Adipocyte (in vitro differentiated cells): ENCODE measurements around the gene CXCL17.

Source experiments
- DNase-seq: peaks from one replicate; pipeline ENCODE4 v3.0.0-alpha.2; 2015; ENCODE audit warnings: low read depth
- H3K27me3 ChIP-seq: replicated peaks from 2 replicates; pipeline ENCODE4 v1.7.0; 2013; ENCODE audit warnings: mild to moderate bottlenecking, low read length, moderate library complexity; ENCODE audit not compliant: control insufficient read depth, insufficient read depth
- H3K36me3 ChIP-seq: 2 replicates; pipeline ENCODE4 v1.7.0; 2013; ENCODE audit warnings: low read length, mild to moderate bottlenecking, moderate library complexity; ENCODE audit not compliant: control insufficient read depth, insufficient read depth, severe bottlenecking
- H3K4me1 ChIP-seq: 2 replicates; pipeline ENCODE4 v1.7.0; 2013; ENCODE audit warnings: mild to moderate bottlenecking, low read length, moderate library complexity; ENCODE audit not compliant: control insufficient read depth, insufficient read depth
- H3K4me3 ChIP-seq: 2 replicates; pipeline ENCODE4 v1.7.0; 2013; ENCODE audit warnings: mild to moderate bottlenecking, low read length, moderate library complexity
- H3K9ac ChIP-seq: 2 replicates; pipeline ENCODE4 v1.7.0; 2013; ENCODE audit warnings: mild to moderate bottlenecking, low read length, moderate library complexity
- H3K9me3 ChIP-seq: 2 replicates; pipeline ENCODE4 v1.7.0; 2013; ENCODE audit warnings: mild to moderate bottlenecking, low read length, moderate library complexity; ENCODE audit not compliant: control insufficient read depth

The CXCL17 gene

GRCh38 chr19:42474743-42475142 is 32.0 kb upstream of the CXCL17 start:
- DNase-seq, result no peak
- no peak overlapping the region for H3K9ac ChIP-seq
- H3K9me3 ChIP-seq, result no peaks in the 10 kb centered on the region
- peaks cover 20% of the 10 kb centered on the region for H3K27me3 ChIP-seq
- H3K36me3 ChIP-seq, result no peaks in the 10 kb centered on the region
- peaks cover 22% of the 10 kb centered on the region for H3K4me1 ChIP-seq
- no peak overlapping the region for H3K4me3 ChIP-seq

GRCh38 chr19:42473686-42474085 is 30.9 kb upstream of the CXCL17 start:
- no peak overlapping the region for H3K4me3 ChIP-seq

GRCh38 chr19:42472402-42473147 is 29.8 kb upstream of the CXCL17 start:
- Histone ChIP-seq H3K27me3 (peaks cover 20% of the 10 kb centered on the region), H3K4me1 (peaks cover 35% of the 10 kb centered on the region), H3K9ac (no peak overlapping the region), H3K4me3 (no peak overlapping the region), H3K9me3 (no peaks in the 10 kb centered on the region), H3K36me3 (no peaks in the 10 kb centered on the region)
- no peak for DNase-seq

More at GRCh38 chr19:42473686-42474085, 30.9 kb upstream of the CXCL17 start:
- H3K9ac ChIP-seq, result no peak overlapping the region
- no peak for DNase-seq
- peaks cover 30% of the 10 kb centered on the region for H3K4me1 ChIP-seq
- H3K27me3 ChIP-seq, result peaks cover 20% of the 10 kb centered on the region
- no peaks in the 10 kb centered on the region for H3K36me3 ChIP-seq
- H3K9me3 ChIP-seq, result no peaks in the 10 kb centered on the region

- H3K9me3 ChIP-seq, result no peaks in the 10 kb centered on the region
- peaks cover 44% of the 10 kb centered on the region for H3K4me1 ChIP-seq
- no peak overlapping the region for H3K9ac ChIP-seq
- peak; percentile 41 for DNase-seq
- peaks cover 20% of the 10 kb centered on the region for H3K27me3 ChIP-seq
- no peak overlapping the region for H3K4me3 ChIP-seq
- no peaks in the 10 kb centered on the region for H3K36me3 ChIP-seq
These were observed 29.0 kb upstream of the CXCL17 start for GRCh38 chr19:42471554-42472249.

DNA sequence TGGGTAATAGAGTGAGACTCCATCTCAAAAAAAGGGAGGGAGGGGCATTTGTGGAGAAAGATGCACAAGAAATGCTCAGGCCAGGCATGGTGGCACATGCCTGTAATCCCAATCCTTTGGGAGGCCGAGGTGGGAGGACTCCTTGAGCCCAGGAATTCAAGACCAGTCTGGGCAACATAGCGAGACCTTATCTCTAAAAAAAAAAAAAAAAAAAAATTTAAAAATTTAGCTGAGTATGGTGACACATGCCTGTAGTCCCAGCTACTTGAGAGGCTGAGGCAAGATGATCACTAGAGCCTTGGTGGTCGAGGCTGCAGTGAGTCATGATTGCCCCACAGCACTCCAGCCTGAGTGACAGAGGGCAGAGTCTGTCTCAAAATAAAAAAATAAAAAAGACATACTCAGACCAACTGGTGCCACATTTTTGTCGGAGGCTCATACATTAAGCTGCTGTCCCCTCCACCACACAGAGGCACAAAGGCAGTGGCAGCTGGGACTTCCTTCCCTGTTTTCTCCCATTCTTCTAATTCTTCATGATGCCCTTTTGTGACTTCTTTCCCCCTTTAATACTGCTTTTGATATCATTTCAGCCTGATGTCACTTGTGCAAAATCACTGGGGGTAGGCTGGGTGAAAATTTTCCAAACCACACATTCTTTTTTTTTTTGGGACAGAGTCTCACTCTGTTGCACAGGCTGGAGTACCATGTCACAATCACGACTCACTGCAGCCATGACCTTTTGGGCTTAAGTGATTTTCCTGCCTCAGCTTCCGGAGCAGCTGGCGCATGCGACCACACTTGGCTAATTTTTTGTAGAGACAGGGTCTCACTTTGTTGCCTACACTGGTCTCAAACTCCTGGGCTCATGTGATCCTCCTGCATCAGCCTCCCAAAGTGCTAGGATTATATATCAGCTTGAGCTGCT is 26.8 kb upstream of the CXCL17 start:
- Histone ChIP-seq H3K9ac (no peak overlapping the region), H3K9me3 (no peaks in the 10 kb centered on the region), H3K27me3 (peaks cover 16% of the 10 kb centered on the region), H3K4me3 (no peak overlapping the region), H3K4me1 (peaks cover 49% of the 10 kb centered on the region), H3K36me3 (no peaks in the 10 kb centered on the region)
- DNase-seq, result peak; percentile 36

GRCh38 chr19:42468273-42468796 is 25.6 kb upstream of the CXCL17 start:
- Histone ChIP-seq H3K4me1 (peaks cover 49% of the 10 kb centered on the region), H3K4me3 (no peak overlapping the region), H3K27me3 (peaks cover 12% of the 10 kb centered on the region), H3K9me3 (no peaks in the 10 kb centered on the region), H3K9ac (no peak overlapping the region), H3K36me3 (no peaks in the 10 kb centered on the region)
- DNase-seq, result peak; percentile 82

- H3K36me3 ChIP-seq, result peaks cover under 1% of the 10 kb centered on the region
- no peaks in the 10 kb centered on the region for H3K9me3 ChIP-seq
- peaks cover 44% of the 10 kb centered on the region for H3K4me1 ChIP-seq
- no peak overlapping the region for H3K4me3 ChIP-seq
- H3K27me3 ChIP-seq, result peaks cover 13% of the 10 kb centered on the region
- H3K9ac ChIP-seq, result no peak overlapping the region
- peak; percentile 48 for DNase-seq
These were observed 24.5 kb upstream of the CXCL17 start for GRCh38 chr19:42467183-42467760.

DNA sequence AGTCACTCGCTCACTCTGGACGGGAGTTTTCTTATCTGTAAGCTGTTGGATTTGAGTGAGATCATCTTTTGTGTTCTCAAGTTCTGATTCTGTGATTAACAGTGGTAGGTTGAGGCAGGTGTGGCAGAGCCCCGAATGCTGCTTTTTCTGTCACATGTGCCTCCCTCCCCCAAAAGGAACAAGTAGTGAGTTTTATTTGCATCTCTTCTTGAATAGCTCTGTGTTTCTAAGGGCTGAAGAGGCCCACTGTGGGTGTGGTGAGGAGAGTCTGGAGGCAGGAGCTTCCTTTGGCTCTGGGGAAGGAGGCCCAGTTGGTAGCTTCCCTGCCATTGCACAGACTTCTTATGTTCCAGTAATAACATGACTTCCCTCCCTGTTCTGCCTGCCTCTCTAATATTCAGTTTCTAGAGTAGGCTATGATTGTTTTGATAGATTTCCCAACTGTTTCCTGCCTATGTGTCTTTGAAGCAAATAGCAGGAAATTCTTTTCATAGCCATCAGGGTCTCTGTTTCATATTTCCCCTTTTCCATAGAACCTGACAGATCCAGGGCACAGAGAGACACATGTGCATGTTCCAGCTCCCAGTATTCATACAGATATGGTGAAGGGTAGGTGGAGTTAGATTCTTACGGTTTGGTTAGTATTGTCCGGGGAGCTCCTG is 23.9 kb upstream of the CXCL17 start:
- H3K4me3 ChIP-seq, result no peak overlapping the region
- DNase-seq, result peak; percentile 50
- H3K9ac ChIP-seq, result no peak overlapping the region
- H3K27me3 ChIP-seq, result peaks cover 19% of the 10 kb centered on the region
- peaks cover 5% of the 10 kb centered on the region for H3K36me3 ChIP-seq
- H3K9me3 ChIP-seq, result no peaks in the 10 kb centered on the region
- peaks cover 38% of the 10 kb centered on the region for H3K4me1 ChIP-seq

GRCh38 chr19:42465827-42466280 is 23.1 kb upstream of the CXCL17 start:
- H3K4me3 ChIP-seq, result no peak overlapping the region
- peaks cover 5% of the 10 kb centered on the region for H3K36me3 ChIP-seq
- peaks cover 22% of the 10 kb centered on the region for H3K27me3 ChIP-seq
- H3K9ac ChIP-seq, result no peak overlapping the region
- no peaks in the 10 kb centered on the region for H3K9me3 ChIP-seq
- H3K4me1 ChIP-seq, result peaks cover 32% of the 10 kb centered on the region
- no peak for DNase-seq

DNA sequence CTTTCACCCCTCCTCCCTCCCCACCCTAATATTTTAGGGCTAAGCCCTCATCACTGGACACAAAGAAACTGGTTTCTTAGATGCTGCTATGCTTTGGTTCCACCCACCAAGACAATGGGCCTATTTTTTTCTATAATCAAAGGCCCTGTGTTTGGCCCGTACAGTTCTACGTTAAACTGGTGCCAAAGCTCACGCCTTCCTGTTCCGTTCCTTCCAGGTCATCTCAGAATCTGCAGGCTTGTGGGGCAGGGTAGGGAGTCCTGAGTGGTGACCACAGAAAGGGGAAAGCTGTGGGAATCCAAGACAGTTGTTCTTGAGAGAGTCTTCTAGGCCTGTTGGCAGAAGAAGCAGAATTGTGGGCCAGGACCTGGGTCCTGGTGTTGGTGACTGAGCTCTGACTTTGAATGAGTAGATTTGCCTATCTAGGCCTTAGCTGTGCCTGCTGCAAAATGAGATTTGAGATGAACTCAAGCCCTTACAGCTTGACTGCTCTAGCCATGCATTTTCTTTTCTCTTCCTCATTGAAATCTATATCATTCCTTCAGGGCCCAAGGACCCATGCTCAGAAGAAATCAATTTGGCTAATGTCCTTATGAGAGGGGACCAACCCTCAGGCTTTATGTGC is 19.1 kb upstream of the CXCL17 start:
- peaks cover 5% of the 10 kb centered on the region for H3K36me3 ChIP-seq
- no peak overlapping the region for H3K9ac ChIP-seq
- H3K27me3 ChIP-seq, result peaks cover 43% of the 10 kb centered on the region
- no peak overlapping the region for H3K4me3 ChIP-seq
- no peak for DNase-seq
- peaks cover 6% of the 10 kb centered on the region for H3K4me1 ChIP-seq
- H3K9me3 ChIP-seq, result no peaks in the 10 kb centered on the region
